Measurements from ENCODE around the gene ABCG4. TPM values are rescaled to one million over a fixed set of nuclear protein-coding genes. Genes with fewer than 3 reads are reported as not detected.

ABCG4 gene
- total and polyA plus RNA-seq, 9 of the 15 experiments (the other 6 are each of a cell fraction or from before 2014, with no cell fraction given): 0.03 to 0.11 (median 0.07) TPM; not detected in 4

GRCh38 chr11:119100994-119101758 is 47.7 kb upstream of the ABCG4 start (continued):
- TF ChIP-seq RREB1 (CRISPR knock-in tag; IDR thresholded peaks at IDR 0.05) (no peak), FOXA1 (IDR thresholded peaks at IDR 0.05; ENCODE audit: borderline replicate concordance) (no peak), SIN3B (IDR thresholded peaks at IDR 0.05; ENCODE audit: low read depth) (no peak), XRCC5 (IDR thresholded peaks at IDR 0.05; ENCODE audit: low read depth, low read length) (no peak), NFE2L1 (tag; IDR thresholded peaks at IDR 0.05; ENCODE audit: borderline replicate concordance, low read depth) (no peak), NCOA2 (IDR thresholded peaks at IDR 0.05; ENCODE audit: partially characterized antibody in 2 of 2) (no peak), ATF4 (CRISPR knock-in tag; IDR thresholded peaks at IDR 0.05) (no peak), RBM39 (optimal IDR thresholded peaks at IDR 0.05; ENCODE audit: low read depth, low read length) (peak; percentile 18), RBBP5 (IDR thresholded peaks at IDR 0.05; ENCODE audit: borderline replicate concordance, insufficient read depth, low read length, poor library complexity, severe bottlenecking) (no peak), CBFA2T2 (conservative IDR thresholded peaks at IDR 0.05) (no peak), RBFOX2 (IDR thresholded peaks at IDR 0.05; ENCODE audit: low read depth, low read length) (peak; percentile 85), SP1 (CRISPR knock-in tag; IDR thresholded peaks at IDR 0.05) (peak; percentile 16; the same call in 1 of the 2 replicates), U2AF1 (optimal IDR thresholded peaks at IDR 0.05; ENCODE audit: low read depth, low read length) (no peak), KLF13 (tag; IDR thresholded peaks at IDR 0.05; ENCODE audit: borderline replicate concordance, low read depth) (peak; percentile 73; the same call in 1 of the 2 replicates), MXI1 (IDR thresholded peaks at IDR 0.05; ENCODE audit: low read depth, low read length) (peak; percentile 50; the same call in 1 of the 2 replicates), DDX20 (tag; IDR thresholded peaks at IDR 0.05; ENCODE audit: low read depth) (no peak), PTTG1 (tag; IDR thresholded peaks at IDR 0.05; ENCODE audit: low read depth) (no peak), ZNF696 (CRISPR knock-in tag; conservative IDR thresholded peaks at IDR 0.05) (no peak), GTF2B (IDR thresholded peaks at IDR 0.05; ENCODE audit: extremely low read depth, insufficient read length) (no peak), ZNF217 (CRISPR knock-in tag; IDR thresholded peaks at IDR 0.05) (no peak)
